Coronary artery (tissue), 2 donors: ENCODE results near the gene NUCKS1.
A peak's percentile ranks its signal among the peaks of the same experiment; 100 is the strongest.

Experiments used
- DNase-seq: peaks from one replicate; pipeline ENCODE4 v3.0.0-alpha.2; 2017; ENCODE audit warnings: low spot score
- H3K27ac ChIP-seq, 2 donors: fragments of 200-600 bp; sonication (generic); one replicate each; pipeline ENCODE4 v1.5.1; 2016 to 2019
- H3K4me3 ChIP-seq: fragments of 200-600 bp; sonication (generic); 2 replicates; pipeline ENCODE4 v1.5.1; 2016; ENCODE audit warnings: mild to moderate bottlenecking, moderate library complexity
- TF ChIP-seq, protein P1 (sequence below): fragments of 200-600 bp; sonication (generic); IDR thresholded peaks from one replicate; pipeline ENCODE4 v1.5.1; 2019; ENCODE audit warnings: antibody characterized with exemption

NUCKS1 gene

DNA sequence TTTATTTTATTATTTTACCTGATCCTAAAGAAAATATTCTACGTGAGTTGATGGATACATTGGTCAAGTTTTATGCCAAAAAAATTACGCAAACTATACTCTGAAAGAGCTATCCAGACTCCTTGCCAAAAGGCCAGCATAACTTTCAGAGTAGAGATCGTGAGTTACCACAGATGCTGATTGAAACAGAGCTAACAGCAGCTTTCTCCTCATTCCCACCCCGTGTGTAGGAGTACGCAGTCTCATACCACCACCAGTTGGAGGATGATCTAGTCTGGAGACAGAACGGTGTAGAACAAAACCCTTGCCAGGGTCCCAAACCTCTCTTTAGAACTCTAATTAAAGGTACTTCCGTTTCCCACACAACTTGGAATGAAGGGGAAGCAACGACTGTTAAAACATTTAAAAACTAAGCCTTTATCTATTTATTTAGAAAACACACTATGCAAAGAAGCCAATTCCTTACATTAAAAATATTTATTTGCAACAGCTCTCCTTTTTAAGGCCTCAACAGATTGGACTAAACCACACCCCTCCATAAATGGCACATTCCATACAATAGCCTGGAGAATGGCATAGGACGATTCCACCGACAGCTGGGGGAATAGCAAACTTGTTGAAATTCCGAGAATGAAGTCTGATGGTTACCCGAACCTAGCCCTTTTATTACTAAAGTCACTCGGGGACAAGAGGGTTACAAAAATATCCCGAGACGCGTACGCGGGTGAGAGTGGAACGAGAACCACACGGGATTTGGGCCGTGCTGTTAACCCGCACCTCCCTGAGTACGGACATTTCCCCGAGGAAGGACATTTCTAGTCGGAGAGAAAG lies 1.4 kb downstream of the NUCKS1 start:
- peak overlapping the region; percentile 99 to 100 for H3K27ac ChIP-seq
- no peak for DNase-seq
- H3K4me3 ChIP-seq, result peak overlapping the region; percentile 92
- TF ChIP-seq, protein P1, sequence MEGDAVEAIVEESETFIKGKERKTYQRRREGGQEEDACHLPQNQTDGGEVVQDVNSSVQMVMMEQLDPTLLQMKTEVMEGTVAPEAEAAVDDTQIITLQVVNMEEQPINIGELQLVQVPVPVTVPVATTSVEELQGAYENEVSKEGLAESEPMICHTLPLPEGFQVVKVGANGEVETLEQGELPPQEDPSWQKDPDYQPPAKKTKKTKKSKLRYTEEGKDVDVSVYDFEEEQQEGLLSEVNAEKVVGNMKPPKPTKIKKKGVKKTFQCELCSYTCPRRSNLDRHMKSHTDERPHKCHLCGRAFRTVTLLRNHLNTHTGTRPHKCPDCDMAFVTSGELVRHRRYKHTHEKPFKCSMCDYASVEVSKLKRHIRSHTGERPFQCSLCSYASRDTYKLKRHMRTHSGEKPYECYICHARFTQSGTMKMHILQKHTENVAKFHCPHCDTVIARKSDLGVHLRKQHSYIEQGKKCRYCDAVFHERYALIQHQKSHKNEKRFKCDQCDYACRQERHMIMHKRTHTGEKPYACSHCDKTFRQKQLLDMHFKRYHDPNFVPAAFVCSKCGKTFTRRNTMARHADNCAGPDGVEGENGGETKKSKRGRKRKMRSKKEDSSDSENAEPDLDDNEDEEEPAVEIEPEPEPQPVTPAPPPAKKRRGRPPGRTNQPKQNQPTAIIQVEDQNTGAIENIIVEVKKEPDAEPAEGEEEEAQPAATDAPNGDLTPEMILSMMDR, result no peak

DNA sequence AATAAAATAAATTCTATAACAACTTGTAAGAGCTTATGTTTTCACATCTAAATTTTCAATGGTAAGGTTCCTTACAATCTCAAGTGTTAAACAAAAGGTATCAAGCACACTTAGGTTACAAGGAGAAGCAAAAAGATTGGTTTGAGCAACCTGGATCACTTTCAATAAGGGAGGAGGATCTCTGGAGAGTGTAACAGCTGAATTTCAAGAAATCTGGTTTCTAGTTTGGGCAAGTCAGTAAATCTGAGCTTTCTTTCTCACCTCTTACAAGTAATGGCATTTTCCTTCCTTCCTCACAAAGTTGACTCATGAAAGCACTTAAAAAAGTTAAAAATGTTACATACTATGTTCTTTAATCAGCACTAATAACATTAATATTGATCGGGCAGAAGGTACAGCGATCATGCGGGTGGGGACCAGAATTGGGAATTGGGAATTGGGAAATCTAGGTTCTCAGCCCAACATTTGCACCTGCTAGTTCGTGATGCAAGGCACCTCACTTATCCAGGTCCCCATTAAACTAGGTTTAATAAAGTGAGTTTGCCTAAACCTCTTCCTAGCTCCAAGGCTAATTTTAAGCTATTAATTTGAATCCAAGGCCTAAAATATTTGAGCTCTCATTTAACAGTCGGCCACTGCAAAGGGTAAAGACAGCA lies 3.1 kb downstream of the NUCKS1 start:
- Histone ChIP-seq H3K27ac (no peak overlapping the region), H3K4me3 (peak overlapping the region; percentile 13)
- TF ChIP-seq, protein P1, result no peak
- no peak for DNase-seq

DNA sequence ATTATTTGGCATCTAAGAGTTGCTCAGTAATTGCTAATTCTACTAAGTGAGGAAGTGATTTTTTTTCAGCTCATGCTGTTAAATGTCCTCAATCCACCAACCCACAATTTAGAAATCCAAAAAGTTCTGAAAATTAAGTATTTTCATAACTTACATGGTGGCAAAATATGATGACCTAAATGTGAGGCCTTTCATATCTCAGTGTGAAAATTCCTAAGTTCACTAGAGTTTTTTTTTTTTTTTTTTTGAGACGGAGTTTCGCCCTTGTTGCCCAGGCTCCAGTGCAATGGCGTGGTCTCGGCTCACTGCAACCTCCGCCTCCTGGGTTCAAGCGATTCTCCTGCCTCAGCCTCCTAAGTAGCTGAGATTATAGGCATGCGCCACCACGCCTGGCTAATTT lies 5.6 kb downstream of the NUCKS1 start:
- no peak for DNase-seq
- TF ChIP-seq, protein P1, result no peak
- Histone ChIP-seq H3K4me3 (no peak overlapping the region), H3K27ac (no peak overlapping the region)

DNA sequence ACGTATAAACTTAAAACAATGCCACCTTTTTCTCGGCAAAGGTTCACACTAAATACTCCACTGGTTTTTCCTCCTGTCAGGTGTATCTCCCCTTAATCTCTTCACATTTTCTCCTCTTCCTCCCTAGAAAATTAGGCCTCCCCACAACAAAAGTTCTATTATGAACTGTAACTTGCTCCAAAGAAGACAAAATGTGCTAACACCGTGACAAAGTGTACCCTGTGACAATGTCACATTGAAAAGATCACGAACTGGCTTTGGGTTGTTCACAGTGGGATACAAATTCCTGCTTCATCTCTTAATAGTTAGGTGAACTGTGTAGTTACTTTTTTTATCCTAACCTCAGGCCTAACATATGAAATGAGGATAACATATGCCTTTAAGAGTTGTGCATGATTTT lies 6.0 kb downstream of the NUCKS1 start:
- DNase-seq, result no peak
- TF ChIP-seq, protein P1, result no peak
- Histone ChIP-seq H3K4me3 (no peak overlapping the region), H3K27ac (no peak overlapping the region)

DNA sequence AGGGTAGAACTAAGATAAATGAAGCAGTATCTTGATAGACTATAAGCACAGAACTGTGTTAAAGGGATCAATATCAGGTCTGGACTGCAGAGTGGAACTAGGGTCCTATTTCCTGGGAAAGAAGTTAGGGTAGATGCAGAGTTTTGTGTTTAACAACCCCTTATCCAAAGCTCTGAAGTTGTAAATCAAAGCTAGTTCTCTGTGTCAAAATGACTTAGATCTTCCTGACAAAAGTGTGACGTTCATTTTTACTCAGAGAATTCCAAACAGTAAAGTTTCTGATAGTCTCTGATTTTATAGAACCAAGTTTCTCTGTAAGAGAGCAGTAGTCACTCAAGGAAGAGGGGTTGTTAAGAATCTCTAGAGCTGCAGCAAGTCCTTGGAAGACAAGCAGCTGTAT lies 8.3 kb downstream of the NUCKS1 start:
- Histone ChIP-seq H3K27ac (no peak overlapping the region), H3K4me3 (no peak overlapping the region)
- no peak for DNase-seq
- TF ChIP-seq, protein P1, result no peak

DNA sequence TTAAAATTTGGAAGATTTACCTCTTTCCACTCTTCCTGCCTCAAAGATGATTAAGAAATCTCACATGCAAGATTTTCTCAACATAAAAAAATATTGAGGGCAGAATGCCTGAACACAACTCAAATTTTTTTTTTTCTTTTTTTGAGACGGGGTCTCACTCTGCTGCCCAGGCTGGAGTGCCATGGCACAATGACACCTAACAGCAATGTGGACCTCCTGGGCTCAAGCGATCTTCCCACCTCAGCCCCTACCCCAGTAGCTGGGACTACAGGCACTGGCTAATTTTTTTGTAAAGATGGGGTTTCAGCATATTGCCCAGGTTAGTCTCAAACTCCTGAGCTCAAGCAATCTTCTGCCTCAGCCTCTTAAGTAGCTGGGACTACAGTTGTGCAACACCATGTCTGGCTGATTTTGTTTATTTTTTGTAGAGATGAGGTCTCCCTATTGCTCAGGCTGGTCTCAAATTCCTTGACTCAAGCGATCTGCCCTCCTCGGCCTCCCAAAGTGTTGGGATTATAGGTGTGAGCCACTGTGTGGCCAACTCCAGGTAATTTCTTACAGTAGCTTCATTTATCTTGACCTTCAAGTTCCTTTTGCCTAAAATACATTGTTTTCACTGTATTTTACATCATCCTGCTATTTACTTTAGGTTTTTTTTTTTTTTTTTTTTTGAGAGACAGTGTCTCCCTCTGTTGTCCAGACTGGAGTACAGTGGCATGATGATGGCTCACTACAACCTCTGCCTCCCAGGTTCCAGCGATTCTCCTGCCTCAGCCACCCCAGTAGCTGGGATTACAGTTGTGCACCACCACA lies 10.4 kb downstream of the NUCKS1 start:
- H3K27ac ChIP-seq, result no peak overlapping the region

More for the DNA sequence above, 10.4 kb downstream of the NUCKS1 start:
- TF ChIP-seq, protein P1, result no peak
- H3K4me3 ChIP-seq, result no peak overlapping the region
- DNase-seq, result no peak
